Measurements from ENCODE around the gene CREB5. TPM values are rescaled to one million over a fixed set of nuclear protein-coding genes. Genes with fewer than 3 reads are reported as not detected.

The CREB5 gene
- total RNA-seq, 3 donors from 2014 or later: 17.3 to 19.7 (median 18.0) TPM

DNA sequence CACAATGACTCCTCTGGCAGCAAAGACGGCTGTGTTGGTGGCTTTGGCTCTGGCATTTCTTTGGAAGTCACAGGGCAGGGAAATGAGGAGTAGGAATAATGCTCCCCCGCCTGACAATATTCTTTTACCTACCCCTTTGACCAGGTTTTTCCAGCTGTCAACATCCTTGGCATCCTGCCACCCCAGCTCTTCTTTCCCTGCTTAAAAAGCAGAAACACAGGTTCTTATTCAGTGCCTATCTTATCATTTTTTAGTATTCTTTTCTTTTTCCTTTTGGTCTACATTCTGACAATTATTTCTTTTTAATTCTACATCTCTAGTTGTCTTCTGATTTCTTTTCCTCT, 97.7 kb downstream of the CREB5 start:
- no peaks in the 10 kb centered on the region for H3K9me3 ChIP-seq
- H3K27ac ChIP-seq: peak overlapping the region; percentile 63 to 70
- H3K4me3 ChIP-seq: peak overlapping the region in 1 of 3 donors; percentile 17
- DNase-seq (ENCODE audit: low spot score in 2 of 2): no peak
- H3K4me1 ChIP-seq: no peaks in the 10 kb centered on the region
- H3K27me3 ChIP-seq: no peaks in the 10 kb centered on the region
- TF ChIP-seq, protein P1, sequence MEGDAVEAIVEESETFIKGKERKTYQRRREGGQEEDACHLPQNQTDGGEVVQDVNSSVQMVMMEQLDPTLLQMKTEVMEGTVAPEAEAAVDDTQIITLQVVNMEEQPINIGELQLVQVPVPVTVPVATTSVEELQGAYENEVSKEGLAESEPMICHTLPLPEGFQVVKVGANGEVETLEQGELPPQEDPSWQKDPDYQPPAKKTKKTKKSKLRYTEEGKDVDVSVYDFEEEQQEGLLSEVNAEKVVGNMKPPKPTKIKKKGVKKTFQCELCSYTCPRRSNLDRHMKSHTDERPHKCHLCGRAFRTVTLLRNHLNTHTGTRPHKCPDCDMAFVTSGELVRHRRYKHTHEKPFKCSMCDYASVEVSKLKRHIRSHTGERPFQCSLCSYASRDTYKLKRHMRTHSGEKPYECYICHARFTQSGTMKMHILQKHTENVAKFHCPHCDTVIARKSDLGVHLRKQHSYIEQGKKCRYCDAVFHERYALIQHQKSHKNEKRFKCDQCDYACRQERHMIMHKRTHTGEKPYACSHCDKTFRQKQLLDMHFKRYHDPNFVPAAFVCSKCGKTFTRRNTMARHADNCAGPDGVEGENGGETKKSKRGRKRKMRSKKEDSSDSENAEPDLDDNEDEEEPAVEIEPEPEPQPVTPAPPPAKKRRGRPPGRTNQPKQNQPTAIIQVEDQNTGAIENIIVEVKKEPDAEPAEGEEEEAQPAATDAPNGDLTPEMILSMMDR (IDR thresholded peaks at IDR 0.05): no peak
- TF ChIP-seq POLR2A (IDR thresholded peaks at IDR 0.05) (no peak), POLR2AphosphoS5 (IDR thresholded peaks at IDR 0.05) (no peak)
- no peaks in the 10 kb centered on the region for H3K36me3 ChIP-seq
- intact Hi-C loops (cut with DNase I; ENCODE audit: low total_unique reads): no loop called here

DNA sequence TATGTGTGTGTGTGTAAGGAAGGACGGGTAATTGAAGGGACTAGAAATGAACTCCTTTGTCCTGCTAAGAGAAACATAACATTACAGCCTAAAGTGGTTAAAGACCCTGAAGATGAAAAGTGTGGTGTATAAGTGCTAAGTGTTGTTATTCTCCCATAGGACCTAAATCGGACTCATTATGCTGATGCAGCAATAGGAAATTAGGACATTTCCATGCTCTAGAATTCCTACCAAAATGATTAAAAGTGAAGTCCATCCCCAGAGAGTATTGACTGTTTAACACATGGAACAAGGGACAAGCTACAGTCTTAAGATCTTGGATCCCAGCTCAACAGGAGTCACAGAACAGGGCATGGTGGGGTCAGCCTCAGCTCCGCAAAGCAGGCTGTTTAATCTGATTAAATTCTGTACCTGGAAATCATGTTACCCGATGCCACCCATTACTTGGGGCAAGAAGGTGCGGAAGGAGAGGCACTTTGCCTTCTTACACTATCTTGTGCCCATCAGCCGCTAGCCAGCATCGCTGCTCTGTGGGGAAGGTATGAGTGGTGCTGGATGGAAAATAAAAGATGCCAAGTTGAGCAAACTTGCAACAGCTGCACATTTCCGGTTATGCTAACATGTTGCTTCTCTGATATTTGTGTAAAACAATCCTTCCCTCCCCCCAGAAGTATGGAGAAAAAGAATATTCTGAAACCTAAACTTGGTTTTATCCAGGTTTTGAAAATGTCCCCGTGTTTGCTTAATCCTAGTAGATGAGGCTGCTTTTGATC, 100.5 kb downstream of the CREB5 start:
- intact Hi-C loops (cut with DNase I; ENCODE audit: low total_unique reads): no loop called here
- Histone ChIP-seq H3K4me1 (no peaks in the 10 kb centered on the region), H3K27ac (no peak overlapping the region)

DNA sequence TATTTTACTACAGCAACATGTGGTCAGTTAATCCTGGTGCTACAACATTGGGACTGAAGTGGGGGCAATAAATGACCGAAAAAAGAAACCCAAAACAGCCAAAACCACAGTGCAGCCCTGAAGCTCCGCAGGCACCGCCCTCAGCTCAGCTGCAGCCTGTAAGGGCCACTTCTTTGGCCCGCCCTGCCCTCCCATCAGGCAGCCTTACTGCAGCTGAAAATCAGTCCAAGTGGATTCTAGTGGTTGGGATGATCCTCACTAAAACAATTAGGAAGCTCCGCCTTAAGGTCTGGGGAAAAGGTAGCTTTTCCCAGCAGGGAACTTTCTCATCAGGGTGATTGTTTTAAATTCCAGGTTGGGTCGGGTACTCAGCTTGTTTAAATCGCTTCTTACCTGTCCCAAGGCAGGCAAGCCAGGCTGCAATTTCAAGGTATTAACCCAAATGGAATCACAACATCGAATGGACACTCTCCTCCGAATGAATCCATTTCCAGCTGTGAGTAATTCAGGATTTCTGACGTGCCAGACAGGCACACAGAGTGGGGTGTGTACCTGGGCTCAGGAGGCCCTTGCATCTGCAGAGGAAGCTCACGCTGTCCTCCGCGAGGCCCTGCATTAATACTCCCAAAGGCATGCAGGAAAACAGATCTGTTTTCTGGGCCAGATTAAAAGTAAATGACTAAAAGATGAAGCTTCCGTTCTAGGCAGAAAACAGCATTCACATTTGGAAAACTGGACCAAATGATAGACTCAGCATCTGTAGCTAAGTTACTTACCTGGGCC, 104.3 kb downstream of the CREB5 start:
- H3K4me1 ChIP-seq: peaks cover 0 to 4% of the 10 kb centered on the region in 2 donors
- H3K9me3 ChIP-seq: no peaks in the 10 kb centered on the region
- H3K36me3 ChIP-seq: no peaks in the 10 kb centered on the region
- intact Hi-C loops (cut with DNase I; ENCODE audit: low total_unique reads): no loop called here
- no peak overlapping the region for H3K4me3 ChIP-seq
- TF ChIP-seq, protein P1 (IDR thresholded peaks at IDR 0.05): no peak
- no peak for TF ChIP-seq POLR2A (IDR thresholded peaks at IDR 0.05)
- no peak for TF ChIP-seq POLR2AphosphoS5 (IDR thresholded peaks at IDR 0.05)
- no peak overlapping the region for H3K27ac ChIP-seq
- H3K27me3 ChIP-seq: no peaks in the 10 kb centered on the region
- DNase-seq (ENCODE audit: low spot score in 2 of 2): no peak

More for the DNA sequence above, 100.5 kb downstream of the CREB5 start:
- H3K4me3 ChIP-seq: no peak overlapping the region
- H3K27me3 ChIP-seq: no peaks in the 10 kb centered on the region
- no peaks in the 10 kb centered on the region for H3K9me3 ChIP-seq
- no peaks in the 10 kb centered on the region for H3K36me3 ChIP-seq
- no peak for DNase-seq (ENCODE audit: low spot score in 2 of 2)
- TF ChIP-seq, protein P1 (IDR thresholded peaks at IDR 0.05): no peak
- TF ChIP-seq POLR2AphosphoS5 (IDR thresholded peaks at IDR 0.05) (no peak), POLR2A (IDR thresholded peaks at IDR 0.05) (no peak)

DNA sequence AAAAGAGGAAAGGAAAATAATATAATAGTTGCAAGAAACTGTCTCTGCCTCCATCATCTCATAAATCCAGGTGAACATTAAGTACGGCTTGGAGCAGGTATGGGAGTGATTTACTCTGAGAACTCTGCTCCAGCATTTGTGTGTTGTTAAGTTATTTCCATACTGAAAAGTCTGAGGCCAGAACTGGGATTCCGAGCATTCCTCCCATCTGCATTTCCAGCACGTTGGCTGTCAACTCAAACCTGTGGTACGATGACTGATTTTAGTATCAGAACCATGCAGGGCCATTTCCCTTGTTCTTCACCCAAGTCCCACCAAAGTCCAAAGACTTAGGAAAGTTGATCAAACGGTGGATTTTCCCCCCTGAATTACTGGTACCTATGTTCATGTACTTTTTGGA, 104.9 kb downstream of the CREB5 start:
- DNase-seq (ENCODE audit: low spot score in 2 of 2): no peak
- Histone ChIP-seq H3K27me3 (no peaks in the 10 kb centered on the region), H3K27ac (no peak overlapping the region), H3K36me3 (no peaks in the 10 kb centered on the region), H3K4me3 (no peak overlapping the region), H3K4me1 (peaks cover 0 to 4% of the 10 kb centered on the region in 2 donors), H3K9me3 (no peaks in the 10 kb centered on the region)
- intact Hi-C loops (cut with DNase I; ENCODE audit: low total_unique reads): no loop called here
- TF ChIP-seq, protein P1 (IDR thresholded peaks at IDR 0.05): no peak
- TF ChIP-seq POLR2A (IDR thresholded peaks at IDR 0.05) (no peak), POLR2AphosphoS5 (IDR thresholded peaks at IDR 0.05) (no peak)

DNA sequence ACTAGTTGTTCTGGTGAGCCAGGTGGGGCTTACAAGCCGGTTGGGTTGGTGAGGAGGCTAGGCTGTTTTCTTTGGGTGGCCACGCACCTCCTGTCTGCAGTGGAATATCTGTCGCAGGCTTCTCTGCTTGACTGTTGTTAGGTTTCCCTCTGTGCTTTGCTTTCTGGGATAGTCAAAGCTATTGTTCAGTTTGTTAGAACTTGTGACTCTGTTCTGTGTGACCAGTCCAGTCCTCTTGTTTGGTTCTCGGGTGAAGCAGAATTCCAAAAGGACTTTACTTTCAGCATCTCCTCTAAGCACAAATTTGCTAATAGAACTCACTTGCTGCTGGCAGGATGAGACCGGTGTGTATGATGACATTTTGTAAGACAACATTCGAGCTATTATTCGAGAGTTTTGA, 105.3 kb downstream of the CREB5 start:
- Histone ChIP-seq H3K9me3 (no peaks in the 10 kb centered on the region), H3K4me1 (peaks cover 0 to 4% of the 10 kb centered on the region in 2 donors), H3K27me3 (no peaks in the 10 kb centered on the region), H3K4me3 (no peak overlapping the region), H3K36me3 (no peaks in the 10 kb centered on the region), H3K27ac (no peak overlapping the region)
- DNase-seq (ENCODE audit: low spot score in 2 of 2): no peak
- intact Hi-C loops (cut with DNase I; ENCODE audit: low total_unique reads): no loop called here
- TF ChIP-seq, protein P1 (IDR thresholded peaks at IDR 0.05): no peak

Measured in breast epithelium (tissue), 4 donors.